GM19455 (cell line): Measurements from ENCODE around the gene TTLL1.

Source experiments
- ATAC-seq: cut with Tn5 transposase; IDR thresholded peaks from one replicate; pipeline ENCODE4 v1.9.1; 2021; ENCODE audit not compliant: unreplicated experiment

TTLL1 gene

DNA sequence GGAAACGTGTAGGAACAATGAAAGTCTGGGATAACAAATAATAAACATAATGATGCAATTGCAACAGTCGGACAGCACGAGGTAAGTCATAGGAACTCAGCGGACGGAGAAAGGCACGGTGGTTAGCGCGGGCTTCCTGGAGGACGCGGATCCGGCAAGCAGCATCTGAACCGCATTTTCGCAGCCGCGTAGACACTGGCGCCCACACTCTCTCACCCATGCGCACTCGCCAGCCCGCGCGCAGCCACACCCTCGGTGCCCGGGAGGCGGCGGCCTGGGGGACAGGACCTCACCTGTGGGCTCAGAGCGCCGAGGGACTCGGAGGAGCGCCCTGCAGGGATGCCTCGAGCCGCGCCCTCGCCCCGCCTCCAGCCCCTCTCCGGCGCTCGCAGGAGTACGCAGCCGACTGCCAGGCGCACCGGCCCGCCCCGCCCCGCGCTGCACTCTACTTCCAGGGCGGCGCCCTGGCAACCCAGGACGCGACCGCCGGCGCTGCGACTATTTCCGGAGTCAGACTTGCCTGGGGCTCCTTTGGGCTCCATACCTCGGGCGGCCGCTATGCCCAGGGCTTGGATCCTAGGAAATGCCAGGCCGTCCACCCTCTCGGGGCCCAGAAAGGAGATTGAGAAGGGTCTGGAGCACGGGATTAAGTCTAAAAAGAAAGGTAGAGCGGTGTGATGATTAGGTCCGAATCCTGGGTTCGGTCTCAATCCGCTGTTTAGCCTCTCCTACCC is at the start of gene TTLL1:
Gene TTLL1 (minus strand): TSS at position 408 of the 734 bp plus-strand sequence. CDS start 13,805 bp downstream, outside the sequence.
- ATAC-seq, result peak; percentile 68

DNA sequence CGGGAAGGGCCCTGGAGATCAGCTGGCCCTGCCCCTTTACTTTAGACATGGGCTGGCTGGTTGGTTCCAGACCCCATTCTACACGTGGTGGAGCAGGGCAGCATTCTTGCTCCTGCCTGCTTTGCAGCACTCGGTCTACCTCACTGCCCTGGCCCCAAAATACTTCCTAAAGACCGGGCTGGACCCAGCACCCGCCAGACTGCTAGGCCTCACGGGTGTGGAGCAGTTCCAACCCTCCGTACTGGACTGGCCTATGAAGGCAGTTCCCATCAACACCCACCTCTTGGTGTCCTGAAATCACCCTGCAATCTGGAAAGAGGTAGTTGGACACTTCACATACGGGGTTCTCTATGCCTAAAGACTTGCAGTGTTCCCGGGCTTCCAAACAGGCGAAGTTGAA is 47.6 kb upstream of the TTLL1 start:
- ATAC-seq, result no peak

DNA sequence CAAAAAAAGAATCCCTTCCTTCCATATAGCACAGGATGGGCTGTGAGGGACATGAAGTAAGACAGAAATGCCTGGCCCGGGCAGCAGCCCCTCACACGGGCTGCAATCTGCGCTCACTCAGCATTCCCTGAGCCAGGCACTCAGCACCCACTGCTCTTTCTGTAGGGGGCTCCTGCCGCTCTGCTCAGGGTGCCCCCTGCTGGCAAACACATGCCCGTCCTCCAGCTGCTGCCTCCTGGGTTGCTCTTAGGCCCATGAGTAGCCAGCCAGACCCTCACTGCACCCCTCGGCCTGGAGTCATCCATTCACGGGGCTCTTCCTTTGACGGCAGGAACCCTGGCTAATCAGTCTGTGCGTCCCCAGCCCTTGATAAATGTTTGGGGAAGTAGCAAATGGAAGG is 47.1 kb upstream of the TTLL1 start:
- no peak for ATAC-seq

DNA sequence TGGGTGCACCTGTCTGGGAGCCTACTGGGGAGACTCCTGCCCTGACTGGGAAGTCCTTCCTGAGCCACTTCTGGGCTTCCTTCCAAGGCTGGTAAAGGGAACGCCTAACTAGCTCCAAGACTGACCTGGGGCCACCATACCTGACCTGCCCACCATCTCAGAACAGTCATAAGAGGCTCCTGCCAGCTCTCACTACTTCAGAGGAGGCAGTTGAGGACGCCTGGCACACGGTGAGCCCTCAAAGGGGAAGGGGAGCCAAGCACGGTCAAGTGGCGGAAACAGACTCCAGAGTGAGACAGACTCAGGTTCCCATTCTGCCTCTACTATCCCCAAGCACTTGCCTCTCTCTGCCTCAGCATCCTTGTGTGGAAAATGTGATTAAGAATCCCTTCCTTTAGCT is 46.4 kb upstream of the TTLL1 start:
- no peak for ATAC-seq

DNA sequence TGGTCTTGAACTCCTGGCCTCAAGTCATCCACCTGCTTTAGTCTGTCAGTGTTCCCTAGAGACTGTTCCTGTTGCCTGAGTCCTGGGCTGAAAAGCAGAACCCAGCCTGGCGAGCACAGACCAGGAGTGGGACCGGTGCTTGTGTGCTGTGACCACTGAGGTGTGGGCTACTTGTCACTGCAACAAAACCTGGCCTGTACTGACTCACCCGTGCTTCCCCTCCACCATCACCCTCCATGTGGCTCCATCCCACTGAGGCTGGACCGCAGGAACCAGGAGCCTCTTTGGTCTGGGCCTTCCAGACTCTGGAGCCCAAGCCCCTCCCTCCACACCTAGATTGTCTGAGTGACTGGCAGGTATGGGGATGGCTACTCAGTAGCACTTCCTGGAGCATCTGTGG is 45.4 kb upstream of the TTLL1 start:
- no peak for ATAC-seq

DNA sequence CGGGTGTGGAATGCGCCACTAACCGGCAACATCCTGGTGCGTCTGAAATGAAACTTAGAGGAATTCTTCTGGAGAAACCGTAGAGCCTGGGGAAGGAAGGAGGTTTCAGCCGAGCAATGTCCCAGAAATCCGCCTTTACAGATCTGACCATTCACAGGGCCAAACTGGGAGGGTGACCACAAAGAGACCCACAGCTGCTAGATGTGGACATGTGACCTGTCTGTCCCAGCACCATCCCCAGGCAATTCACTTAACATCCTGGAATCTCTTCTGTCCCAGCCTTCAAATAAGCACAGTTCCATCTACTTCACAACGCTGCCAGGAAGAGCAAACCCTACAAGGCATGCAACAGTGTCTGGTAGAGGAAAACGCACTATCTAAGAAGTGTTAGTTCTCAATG is 44.2 kb upstream of the TTLL1 start:
- no peak for ATAC-seq

DNA sequence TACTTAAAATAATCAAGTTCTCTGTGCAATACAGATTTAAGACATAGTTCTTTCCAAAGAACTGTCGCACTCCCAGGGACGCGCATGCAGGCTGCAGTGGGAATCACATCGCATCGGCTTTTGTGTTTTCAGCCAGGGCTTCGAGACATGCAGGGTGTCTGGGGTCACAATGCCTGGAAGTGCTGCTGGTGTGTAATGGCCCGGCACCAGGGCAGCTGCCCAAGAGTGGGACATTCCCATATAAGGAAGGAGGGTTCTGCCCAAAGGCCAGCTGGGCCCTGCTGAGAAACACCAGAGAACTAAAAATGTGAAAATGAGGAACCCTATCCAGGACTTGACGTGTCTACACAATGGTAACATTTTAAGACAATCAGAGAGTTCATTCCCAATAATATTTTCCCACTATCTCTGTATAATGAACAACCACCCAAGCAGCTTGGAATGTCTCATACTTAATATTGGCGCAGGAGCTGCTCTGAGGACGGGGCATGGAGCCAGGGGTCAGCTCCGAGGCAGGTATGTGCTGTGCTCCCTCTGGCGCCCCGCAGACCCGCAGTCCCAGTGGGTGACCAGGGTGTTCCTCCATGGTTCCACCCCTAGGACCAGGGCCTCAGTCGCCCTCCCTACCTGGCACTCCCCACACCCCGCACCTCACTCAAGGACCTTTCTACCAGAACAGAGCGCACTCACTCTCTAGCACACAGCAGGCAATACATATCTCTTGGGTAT is 42.7 kb upstream of the TTLL1 start:
- ATAC-seq, result no peak

DNA sequence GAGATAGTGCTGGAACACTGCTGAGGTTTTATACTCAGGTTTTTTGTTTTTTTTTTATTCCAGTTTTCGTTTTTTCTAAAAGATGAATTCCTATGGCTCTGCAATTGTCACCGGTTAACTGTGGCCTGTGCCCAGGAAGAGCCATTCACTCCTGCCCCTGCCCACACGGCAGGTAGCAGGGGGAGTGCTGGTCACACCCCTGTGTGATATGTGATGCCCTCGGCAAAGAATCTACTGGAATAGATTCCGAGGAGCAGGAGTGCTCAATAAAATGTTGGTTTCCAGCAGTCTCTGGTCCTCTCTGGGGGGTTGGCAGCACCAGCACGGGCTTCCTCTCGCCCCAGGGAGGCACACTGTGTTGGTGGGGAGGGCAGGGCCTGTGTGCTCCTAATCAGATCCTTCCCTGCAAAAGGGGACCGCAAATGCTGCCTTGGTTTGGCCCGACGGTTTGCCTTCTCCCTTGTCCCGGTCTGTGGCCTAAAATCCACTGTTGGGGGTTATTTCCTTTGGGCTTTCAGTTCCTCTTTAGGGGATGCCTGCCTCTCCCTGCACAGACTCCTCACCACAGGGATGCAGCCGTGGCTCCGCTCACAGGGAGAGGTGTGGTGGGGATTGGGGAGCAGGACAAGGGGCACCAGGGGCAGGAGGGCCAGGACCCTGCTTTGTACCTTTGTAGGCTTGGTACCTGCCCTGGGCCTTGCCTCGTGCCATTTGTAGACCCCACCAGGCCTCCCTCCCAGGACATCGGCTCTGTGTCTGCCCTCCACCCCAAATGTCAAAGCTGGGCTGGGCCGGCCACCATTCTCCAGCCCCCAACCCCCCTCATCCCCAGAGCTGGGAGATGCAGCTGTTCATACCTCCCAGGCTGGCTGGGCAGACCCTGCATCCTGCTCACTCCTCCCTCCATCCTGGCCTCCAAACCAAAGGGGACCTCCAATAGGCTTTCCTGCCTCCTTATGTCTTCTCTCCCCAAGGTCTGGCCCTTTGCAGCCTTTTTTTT is 40.5 kb upstream of the TTLL1 start:
- ATAC-seq, result no peak

DNA sequence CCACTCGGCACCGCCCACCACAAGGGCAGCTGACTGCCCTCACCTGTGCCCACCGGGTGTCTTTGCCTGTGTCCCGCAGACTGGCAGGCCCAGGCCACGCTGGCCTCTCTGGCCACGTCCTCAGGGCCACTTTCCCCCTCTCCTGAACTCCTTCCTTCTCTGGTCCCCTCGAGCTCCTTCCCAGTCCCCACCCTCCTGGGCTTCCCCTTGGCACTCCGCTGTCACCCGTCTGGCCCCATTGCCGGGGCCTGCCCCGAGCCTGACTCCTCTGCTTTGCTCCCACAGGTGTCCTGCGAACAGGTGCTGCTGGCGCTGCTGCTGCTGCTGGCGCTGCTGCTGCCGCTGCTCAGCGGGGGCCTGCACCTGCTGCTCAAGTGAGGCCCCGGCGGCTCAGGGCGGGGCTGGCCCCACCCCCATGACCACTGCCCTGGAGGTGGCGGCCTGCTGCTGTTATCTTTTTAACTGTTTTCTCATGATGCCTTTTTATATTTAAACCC is 39.8 kb upstream of the TTLL1 start:
- ATAC-seq, result no peak

DNA sequence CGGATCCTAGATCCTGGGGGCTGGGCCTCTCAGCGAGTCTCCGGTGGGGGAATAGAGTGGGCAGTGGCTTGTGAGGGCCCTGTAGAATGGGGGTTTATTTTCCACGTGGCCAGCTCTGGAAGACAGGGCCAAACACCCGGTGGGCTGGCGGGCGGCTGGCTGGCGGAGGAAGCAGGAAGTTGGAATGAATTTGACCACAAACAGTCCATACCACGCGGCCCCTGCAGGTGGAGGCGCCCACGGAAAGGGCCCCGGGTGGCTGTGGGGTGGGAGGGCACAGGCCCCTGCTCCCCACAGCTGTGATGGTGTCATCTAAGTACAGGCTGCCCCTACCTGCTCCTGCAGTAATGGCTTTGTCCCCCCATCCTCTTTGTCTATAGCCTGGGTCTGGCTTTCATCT is 38.9 kb upstream of the TTLL1 start:
- ATAC-seq, result no peak

DNA sequence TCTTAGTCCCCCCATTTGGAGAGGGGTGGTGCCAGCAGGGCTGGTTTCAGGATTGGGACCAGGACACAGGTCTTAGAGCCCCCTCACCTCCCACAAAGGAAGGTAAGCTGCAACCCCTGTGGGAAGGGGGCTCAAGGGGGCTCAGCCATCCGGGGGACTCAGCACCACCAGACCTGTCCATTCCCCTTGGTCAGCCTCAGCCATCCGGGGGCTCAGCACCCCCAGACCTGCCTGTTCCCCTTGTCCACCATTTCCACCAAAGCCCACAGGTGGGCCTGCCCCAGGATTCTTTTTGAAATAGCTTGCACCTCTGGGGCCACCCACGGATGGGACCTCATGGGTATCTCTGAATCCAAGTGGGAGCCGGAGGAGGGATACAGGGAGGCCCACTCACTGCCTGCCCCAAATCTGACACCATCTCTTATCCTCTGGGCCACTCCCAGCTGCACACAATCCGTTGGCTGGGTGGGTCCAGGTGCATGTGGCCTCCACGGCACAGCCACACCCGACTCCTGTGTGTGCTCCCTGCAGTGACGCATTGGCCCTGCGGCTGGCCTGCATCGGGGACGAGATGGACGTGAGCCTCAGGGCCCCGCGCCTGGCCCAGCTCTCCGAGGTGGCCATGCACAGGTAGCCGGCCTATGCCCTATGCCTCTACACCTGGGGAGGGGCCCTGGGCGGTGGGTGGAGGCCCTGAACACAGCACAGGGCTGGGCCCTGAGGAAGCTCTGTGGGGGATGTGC is 38.1 kb upstream of the TTLL1 start:
- ATAC-seq, result no peak

DNA sequence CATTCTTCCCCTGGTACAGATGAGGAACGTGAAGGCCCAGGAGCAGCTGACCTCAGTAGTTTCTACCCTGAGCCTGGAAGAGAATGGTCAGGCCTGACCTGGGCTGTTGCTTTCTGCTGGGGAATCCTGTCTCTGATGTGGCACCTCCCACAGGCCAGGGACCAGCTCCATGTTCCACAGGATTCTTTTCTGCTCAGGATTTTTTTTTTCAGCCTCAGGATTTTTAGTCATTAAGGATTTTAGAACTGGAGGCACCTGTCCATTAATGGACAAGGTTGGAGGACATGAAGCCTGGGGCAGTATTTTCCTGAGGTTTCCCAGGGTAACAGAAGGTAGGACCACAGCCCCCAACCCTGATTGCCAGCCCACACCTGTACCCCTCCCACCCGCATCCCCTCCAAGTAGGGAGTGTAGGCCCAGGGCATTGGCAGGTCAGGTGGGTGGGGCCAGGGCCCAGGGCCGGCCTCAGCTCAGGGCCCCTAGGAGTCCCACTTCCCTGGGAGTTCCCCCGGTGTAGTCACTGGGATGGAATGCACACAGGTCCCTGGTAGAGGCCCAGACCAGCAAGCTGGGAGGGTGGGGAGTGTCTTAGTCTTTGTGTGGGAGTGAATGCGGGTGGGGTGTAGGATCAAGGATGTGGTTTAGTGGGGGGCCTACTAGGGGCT is 37.4 kb upstream of the TTLL1 start:
- ATAC-seq, result no peak

DNA sequence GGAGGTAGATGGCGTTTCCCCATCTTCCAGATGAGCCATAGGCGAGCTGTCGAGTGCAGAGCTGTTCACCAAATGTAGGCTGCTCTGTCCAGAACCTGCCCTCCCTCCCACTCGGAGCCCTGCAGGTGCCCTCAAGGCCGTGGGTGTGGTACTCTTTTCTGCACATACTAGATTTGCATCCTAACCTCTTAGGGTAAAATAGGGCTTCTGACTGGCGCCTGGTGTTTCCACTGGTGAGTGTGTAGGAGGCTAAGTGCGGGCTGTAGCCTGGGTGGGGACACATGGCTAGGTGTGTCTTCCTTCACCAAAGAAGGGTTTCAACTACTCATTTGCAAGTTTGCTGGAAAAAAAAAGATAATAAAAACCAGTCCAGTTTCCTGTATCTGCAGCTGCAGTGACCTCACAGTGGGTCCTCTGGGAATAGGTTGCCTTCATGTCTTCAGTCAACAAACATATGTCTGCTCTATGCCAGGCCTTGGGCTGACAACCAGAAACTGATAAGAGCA is 29.8 kb upstream of the TTLL1 start:
- peak; percentile 58 for ATAC-seq

DNA sequence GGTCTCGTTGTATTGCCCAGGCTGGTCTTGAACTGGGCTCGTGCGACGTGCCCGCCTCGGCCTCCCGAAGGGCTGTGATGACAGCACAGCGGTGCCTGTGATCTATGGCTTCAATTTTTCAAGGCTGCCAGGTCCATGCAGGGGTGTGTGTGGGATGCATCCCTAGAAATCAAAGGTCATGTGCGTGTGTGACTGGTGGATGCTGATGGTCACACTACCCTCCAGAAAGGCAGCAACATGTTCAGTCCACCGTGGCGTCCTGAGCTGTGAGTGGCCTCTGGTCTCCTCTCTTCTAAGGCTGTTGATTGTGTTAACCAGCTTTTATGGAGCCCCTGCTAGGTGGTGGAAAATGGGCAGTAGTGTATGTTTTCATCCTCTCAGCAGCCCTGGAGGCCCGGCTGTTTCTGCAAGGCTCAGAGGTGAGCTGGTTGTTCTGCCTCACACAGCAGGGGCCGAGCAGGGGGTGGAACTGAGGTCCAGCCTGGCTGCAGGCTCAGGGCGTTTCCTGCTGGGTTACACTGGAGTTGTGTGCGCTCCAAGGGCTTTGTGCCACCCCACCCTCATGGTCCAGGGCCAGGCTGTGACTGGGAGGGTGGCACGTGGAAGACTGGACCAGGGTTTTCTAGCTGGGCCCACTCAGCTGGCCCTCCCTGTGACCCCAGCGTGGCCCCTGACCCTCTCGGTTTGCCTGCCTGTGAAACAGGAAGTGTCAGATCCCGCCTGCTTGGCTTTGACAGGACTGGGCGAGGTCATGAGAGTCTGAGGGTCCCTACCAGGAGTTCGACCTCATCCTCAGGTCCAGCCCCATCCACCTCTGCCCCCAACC is 29.0 kb upstream of the TTLL1 start:
- no peak for ATAC-seq

DNA sequence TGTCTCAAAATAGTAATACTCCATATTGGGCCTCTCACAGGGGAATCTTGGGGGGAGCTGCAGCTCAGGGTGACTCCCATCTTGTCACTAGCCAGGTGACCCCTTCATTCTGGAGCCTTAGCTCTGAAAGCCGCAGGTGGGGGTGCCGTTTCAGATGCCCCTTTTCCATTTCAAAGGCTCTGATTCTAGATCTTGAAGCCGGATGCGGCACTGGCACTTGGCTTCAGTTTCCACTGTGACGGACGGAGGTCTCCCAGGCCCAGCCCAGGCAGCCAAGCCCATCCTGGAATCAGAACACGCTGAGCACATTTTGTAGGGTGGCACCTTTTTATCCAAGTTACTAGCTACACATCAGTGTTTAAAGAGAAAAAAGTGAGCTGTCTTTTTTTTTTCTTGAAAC is 27.7 kb upstream of the TTLL1 start:
- ATAC-seq, result no peak

DNA sequence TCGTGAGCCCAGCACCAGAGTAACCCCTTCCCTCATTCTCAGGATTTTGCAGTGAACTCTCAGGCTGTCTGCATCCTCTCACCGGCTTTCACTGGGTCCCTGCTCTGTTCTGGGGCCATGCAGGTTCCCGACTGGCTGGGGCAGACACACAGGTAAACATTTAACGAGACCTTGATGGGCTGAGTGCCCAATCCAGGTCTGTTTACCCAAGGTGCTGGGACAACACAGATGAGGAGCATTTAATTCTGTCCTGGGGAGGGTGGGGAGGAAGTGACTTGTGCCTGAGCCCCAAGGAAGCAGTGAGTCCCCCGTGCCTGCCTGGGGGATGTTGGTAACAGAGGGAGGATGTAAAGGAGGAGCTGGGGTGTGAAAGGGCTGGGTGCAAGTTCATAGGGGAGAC is 25.8 kb upstream of the TTLL1 start:
- no peak for ATAC-seq

DNA sequence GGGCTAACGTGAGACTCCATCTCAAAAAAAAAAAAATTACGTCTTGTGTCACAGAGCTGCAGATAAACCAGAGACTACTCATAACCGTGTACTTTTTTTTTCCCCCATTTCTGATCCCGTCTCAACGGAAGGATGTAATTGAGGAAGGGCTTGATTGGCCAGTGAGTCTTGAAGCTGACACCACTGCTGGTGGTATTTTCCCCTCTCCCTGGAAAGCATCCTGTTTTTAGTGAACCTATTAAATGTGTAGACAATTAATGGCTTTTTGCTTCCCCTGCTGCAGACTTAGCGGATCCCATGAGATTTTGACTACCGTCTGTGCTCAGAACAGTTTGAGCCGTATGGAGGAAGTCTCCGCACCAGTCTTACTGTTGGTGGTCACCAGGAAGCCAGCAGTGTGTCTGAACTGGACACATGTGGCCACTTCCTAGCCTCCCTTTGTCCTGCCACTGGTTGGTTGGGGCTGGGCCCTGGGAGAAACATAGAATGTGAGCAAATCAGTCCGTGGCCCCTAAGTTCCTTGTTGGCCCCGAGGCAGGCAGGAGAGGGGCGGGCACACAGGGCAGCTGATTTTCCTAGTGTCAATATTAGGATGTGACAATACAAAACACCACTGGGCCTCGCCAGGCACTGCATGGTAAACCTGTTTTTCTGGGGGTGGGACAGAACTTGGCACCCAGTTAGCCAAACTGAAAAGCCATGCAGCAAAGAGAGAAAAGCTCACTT is 24.5 kb upstream of the TTLL1 start:
- ATAC-seq, result no peak

DNA sequence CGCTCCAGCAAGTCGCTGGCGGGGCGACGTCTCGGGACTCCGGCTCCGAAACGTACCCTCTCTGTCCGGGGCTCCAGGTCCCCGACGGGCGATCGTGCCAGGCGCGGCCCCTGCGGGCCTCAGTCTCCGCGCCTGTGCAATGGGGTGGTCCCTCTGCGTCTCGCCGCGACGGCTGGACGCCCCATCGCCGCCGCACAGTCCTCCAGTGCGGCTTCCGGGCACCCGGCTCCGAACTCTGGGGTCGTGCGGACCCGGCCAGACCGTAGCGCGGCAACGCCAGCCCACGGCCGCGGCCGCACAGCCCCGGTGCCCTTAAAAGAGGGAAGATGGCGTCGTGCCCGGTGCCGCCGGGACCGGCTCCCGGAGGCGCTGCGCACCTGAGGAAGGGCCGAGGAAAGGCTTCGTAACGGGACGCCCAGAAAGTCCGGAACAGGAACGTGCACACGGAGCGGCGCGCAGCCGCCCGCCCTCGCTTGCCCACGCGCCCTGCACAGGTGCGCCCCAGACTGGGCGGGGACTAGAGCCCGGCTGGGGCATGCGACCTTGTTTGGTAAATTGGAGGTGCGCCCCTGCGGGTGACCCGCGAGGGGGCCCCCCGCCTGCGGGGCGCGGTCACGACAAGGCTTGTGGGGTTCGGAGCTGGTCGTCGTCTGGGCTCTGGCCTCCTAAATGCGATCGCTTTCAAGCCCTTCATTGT is 21.9 kb upstream of the TTLL1 start:
- ATAC-seq, result no peak
